HG02938 (cell line): ENCODE results near the gene EFNA3.

Experiments used
- ATAC-seq: cut with Tn5 transposase; IDR thresholded peaks from one replicate; pipeline ENCODE4 v1.9.1; 2021; ENCODE audit warnings: mild to moderate bottlenecking, moderate library complexity; ENCODE audit not compliant: unreplicated experiment

EFNA3 gene

DNA sequence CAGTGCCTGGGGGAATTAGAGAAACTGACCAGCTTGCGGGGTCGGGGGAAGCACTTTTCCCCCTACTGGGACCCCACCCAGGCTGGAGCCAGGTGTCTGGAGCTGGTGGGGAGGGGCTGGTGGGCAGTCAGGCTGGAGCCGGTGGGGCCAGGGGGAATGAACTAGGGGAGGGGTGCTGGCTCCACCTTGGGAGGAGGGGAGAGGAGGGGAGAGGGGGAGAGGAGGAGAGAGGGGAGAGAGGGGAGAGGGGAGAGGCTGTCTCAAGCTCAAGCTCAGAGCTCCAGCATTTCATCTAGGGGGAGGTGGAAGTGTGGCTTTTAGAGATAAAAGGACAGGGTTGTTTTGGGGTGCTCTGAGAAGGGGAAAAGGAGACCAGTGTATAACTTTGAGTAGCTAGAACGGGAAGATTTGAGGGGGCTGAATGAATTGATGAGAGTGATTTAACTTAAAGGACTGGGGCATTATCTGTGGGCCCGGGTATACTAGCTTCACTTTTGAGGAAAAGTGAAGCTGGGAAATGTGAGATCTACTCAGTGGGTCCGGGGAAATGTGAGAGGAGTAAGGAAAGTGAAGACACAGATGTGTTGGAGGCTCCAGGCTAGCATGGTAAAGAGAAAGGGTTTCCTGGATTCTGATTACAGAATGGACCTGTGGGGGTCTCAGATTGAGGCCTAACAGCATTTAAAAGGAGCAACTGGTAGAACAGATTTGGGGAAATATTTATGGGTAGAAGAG is 51.8 kb downstream of the EFNA3 start:
- no peak for ATAC-seq

DNA sequence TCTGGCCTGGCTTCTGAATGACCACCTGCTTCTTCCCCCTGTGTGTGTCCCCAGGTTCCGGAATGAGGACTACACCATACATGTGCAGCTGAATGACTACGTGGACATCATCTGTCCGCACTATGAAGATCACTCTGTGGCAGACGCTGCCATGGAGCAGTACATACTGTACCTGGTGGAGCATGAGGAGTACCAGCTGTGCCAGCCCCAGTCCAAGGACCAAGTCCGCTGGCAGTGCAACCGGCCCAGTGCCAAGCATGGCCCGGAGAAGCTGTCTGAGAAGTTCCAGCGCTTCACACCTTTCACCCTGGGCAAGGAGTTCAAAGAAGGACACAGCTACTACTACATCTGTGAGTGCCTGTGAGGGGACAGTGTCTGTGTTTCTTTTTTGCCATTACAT is 52.6 kb downstream of the EFNA3 start:
- no peak for ATAC-seq

DNA sequence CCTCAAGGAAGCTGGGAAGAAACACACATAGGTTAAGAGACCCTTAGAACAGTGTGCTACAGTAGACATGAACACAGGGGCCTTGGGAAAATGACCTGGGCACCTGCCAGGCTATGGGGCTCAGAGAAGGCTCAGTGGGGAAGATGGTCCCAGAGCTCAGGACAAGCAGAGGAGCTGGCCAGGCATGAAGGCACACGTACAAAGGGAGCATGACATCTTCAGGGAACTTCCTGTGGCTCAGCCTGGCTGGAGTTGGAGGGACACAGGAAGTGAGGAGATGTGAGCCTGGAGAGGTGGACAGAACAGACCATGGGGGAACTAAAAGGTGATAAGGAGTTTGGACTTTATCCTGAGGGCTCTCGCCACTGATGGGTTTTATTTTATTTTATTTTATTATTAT is 53.2 kb downstream of the EFNA3 start:
- ATAC-seq, result no peak

DNA sequence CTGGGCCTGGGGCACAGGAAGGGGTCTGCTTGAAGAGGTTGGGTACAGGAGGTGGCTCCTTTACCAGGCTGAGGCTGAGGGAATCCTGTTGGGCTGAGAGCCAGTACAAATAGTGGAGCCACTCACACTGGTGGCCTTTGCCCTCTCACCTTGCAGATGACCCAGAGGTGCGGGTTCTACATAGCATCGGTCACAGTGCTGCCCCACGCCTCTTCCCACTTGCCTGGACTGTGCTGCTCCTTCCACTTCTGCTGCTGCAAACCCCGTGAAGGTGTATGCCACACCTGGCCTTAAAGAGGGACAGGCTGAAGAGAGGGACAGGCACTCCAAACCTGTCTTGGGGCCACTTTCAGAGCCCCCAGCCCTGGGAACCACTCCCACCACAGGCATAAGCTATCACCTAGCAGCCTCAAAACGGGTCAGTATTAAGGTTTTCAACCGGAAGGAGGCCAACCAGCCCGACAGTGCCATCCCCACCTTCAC is 55.2 kb downstream of the EFNA3 start:
- ATAC-seq, result no peak

DNA sequence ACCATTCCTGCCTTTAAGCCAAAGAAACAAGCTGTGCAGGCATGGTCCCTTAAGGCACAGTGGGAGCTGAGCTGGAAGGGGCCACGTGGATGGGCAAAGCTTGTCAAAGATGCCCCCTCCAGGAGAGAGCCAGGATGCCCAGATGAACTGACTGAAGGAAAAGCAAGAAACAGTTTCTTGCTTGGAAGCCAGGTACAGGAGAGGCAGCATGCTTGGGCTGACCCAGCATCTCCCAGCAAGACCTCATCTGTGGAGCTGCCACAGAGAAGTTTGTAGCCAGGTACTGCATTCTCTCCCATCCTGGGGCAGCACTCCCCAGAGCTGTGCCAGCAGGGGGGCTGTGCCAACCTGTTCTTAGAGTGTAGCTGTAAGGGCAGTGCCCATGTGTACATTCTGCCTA is 55.7 kb downstream of the EFNA3 start:
- no peak for ATAC-seq

DNA sequence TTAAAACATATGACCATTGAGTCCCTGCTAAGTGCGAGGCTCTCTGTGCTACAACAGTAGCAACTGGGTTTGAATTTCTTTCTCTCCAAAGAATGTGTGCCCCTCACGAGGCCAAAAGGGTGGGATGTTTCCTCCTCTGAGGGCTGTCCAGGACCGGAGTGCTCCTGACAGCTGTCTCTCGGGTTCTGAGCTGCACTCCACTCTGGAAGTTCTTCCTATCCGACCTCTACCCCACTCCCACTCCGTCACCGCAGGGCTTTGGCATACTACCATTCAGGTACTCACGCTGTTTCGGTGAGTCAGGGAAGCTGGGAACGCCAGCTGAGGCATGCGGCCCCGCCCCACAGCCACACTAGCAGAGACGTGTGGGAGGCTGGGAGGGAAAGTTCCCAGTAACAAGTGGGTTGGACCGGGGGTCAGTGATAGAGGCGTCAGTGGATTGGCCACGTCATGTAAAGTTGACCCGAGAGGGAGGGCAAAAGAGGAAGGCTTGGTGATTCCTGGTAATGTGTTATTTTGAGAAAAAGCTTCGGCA is 56.3 kb downstream of the EFNA3 start:
- no peak for ATAC-seq

DNA sequence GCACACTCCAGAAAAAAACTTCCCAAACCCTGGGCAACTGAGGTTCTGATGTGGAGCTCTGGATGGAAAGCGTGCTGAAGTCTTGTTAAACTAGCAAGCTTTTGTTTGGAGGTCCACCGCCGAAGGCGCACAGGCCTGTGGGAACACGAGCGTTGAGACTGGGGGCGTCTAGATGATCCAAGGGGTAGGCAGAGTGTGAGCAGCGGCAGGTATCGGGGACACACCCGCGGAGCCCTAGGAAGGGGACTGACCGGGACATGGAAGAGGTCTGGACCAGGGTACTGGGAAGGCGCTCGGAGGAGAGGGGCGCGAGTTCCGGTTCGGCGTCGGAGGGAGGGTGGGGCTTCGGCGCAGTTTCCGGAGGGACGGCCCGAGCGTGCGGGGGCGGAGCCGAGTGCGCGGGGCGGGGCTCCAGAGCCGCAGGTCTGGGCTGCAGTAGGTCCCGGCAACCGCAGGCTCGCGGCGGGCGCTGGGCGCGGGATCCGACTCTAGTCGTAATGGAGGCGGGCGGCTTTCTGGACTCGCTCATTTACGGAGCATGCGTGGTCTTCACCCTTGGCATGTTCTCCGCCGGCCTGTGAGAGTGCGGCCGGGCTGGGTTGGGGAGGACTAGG is 56.9 kb downstream of the EFNA3 start, which contains the start of gene SLC50A1:
Gene SLC50A1, plus strand, starts transcription at position 438 of the 614 bp plus-strand sequence. Its CDS starts 60 bp downstream, at position 498.
- ATAC-seq, result peak; percentile 62

DNA sequence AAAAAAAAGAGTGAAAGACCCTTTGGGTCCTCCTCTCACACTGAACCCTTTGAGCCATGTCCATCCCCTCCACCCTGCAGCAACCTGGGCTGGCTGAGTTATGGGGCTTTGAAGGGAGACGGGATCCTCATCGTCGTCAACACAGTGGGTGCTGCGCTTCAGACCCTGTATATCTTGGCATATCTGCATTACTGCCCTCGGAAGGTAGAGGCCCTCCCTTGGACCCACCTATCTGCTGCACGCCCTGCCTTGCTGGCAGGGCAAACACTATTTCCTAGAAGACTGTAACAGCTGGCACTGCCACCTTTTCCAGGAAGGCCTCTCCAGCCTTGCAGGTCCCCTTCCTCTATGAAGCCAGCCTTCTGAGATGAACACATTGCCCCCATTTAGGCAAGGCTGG is 58.1 kb downstream of the EFNA3 start:
- ATAC-seq, result no peak
